Measurements from ENCODE around the gene ST6GALNAC6. TPM values are rescaled to one million over a fixed set of nuclear protein-coding genes. Genes with fewer than 3 reads are reported as not detected.

Gene ST6GALNAC6
- total RNA-seq, 2 donors from 2014 or later: 61.7 to 124 TPM

DNA sequence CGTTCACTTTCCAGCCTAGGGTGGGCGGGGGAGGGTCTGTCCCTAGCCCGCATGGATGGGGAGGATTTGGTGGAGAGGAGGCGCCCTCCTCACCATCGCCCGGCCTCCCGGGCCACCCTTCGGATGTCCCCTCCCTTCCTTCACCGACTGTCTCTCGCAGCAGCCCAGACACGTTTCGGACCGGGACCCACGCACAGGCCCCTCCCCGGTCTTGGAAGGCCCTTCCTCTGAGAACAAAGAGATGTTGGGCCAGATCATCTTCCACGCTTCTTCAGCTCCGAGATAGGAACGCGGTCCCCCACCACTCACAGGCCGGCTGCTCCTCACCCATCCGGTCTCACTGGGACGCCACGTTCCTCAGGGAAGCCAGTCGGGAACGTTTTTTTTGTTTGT, 38.9 kb upstream of the ST6GALNAC6 start:
- peaks cover 55% of the 10 kb centered on the region for H3K36me3 Mint-ChIP-seq (ENCODE audit: low read depth)
- H3K9me3 Mint-ChIP-seq: no peaks in the 10 kb centered on the region
- no peaks in the 10 kb centered on the region for H3K27me3 Mint-ChIP-seq
- H3K4me1 Mint-ChIP-seq: peaks cover 33% of the 10 kb centered on the region
- ATAC-seq (replicated peaks): peak; percentile 2
- H3K4me3 Mint-ChIP-seq: peak overlapping the region; percentile 91
- peak overlapping the region; percentile 92 for H3K27ac Mint-ChIP-seq

DNA sequence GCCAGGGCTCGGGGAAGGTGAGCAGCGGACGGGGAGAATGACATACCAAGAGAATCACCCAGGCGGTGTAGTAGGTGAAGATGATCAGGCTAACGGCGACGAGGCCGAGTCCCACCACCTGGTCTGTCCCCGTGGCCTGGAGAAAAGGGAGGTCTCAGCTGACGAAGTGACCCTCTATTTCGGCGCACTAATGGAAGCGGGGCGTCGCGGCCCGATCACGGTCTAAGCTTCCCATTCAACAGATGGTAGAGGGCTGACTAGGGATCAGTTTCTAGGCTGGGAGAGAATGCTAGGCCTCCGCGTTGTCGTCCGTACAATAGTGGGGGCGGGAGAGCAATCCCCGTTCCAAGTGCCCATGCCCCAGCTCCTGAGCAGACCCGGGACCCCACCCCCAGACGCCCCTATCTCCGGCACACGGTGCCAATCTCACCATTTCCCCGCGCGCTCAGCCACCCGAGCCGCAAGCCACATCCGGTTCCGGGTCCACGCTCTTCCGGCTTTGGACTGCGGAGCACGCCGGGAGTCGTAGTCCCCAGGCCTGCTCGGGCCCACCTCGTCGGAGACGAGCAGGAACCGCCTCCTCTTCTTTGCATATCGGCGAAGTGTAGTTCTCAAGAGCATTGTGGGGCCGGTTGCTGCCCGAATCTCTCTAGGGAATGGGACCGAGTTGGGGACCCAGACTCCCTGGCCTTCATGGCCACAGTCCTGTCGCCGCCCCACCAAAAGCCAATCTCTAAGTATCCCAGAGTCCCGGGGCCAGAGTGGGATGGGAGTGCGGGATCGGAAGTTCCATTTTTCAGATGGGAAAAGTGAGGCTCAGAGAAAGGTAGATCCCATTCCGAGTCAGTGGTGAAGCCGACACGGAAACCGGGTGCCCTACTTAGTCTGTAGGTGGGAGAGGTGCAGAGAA, 38.2 kb upstream of the ST6GALNAC6 start, which contains the start of gene DPM2:
Gene DPM2 (minus strand): TSS at position 467 of the 910 bp plus-strand sequence. CDS start 34 bp downstream, at position 433.
- peak; percentile 97 for ATAC-seq (replicated peaks)
- H3K36me3 Mint-ChIP-seq (ENCODE audit: low read depth): peaks cover 55% of the 10 kb centered on the region
- H3K4me3 Mint-ChIP-seq: peak within 1 kb of the TSS; percentile 91
- no peaks in the 10 kb centered on the region for H3K9me3 Mint-ChIP-seq
- peak within 1 kb of the TSS; percentile 92 for H3K27ac Mint-ChIP-seq
- peaks cover 33% of the 10 kb centered on the region for H3K4me1 Mint-ChIP-seq
- H3K27me3 Mint-ChIP-seq: no peaks in the 10 kb centered on the region

DNA sequence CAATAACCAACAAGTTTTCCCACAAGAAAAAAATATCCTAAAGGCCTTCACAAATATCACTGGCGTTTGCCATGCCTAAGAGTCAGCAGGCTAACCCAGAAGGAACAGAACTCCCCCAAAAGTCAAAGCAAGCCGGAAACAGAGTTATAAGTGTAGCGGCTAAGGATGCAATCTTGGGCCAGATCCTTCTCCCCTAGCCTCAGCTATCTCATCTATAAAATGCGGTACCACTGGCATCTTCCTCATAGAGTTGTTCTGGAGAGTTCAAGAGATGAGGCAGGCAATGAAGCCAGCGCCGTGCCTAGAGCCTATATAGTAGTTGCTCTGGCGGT, 37.6 kb upstream of the ST6GALNAC6 start:
- no peaks in the 10 kb centered on the region for H3K27me3 Mint-ChIP-seq
- ATAC-seq (replicated peaks): no peak
- peak overlapping the region; percentile 91 for H3K4me3 Mint-ChIP-seq
- peak overlapping the region; percentile 92 for H3K27ac Mint-ChIP-seq
- no peaks in the 10 kb centered on the region for H3K9me3 Mint-ChIP-seq
- peaks cover 54% of the 10 kb centered on the region for H3K36me3 Mint-ChIP-seq (ENCODE audit: low read depth)
- peaks cover 33% of the 10 kb centered on the region for H3K4me1 Mint-ChIP-seq

DNA sequence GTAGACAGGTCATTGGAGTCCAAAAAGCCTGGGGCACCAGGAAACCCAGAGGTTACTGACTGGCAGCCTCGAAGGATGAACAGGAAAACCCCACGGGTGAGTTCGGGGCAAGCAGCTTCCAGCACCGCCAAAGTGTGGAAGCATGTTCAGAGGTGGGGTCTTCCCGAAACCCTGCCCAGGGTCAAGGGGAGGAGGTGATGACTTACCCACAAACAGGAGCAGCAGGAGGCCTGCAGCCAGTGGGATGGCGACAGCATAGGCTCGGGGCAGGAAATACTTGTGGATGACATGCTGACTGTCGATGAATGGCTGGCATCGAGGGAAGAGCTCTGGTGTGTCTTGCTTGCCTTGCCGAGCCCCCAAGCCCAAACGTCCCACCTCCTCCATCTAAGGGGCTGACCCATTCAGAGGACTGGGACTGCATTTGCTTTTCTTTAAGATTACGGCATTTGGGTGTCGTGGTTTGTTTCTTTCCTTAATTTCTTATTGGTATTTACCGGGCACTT, 37.0 kb upstream of the ST6GALNAC6 start:
- Mint-ChIP-seq H3K27ac (peak overlapping the region; percentile 92), H3K4me1 (peaks cover 35% of the 10 kb centered on the region), H3K4me3 (peak overlapping the region; percentile 91), H3K9me3 (no peaks in the 10 kb centered on the region), H3K27me3 (no peaks in the 10 kb centered on the region), H3K36me3 (ENCODE audit: low read depth) (peaks cover 54% of the 10 kb centered on the region)
- no peak for ATAC-seq (replicated peaks)

DNA sequence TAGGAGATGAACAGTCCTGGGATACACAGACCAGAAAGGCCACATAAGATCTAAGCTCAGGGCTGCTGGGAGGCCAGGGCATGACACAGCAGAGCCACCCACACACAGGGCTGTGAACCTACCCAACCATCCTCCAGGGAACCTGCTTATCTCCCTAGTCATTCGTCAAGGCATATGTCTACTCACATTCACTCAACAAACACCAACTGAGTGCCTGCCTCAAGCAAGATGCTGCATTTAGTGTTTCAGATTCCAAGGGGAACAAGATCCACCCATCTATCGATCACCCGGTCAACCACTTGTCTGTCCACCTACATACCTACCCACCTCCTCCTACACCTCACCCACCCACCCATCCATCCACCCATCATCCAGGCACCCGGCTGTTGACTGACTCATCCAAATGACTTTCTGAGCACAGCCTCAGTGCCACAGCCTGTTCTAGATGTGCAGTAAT, 36.4 kb upstream of the ST6GALNAC6 start:
- ATAC-seq (replicated peaks): peak; percentile 20

GRCh38 chr9:127934986-127935385, 35.6 kb upstream of the ST6GALNAC6 start:
- no peak for ATAC-seq (replicated peaks)
- Mint-ChIP-seq H3K27ac (peak overlapping the region; percentile 92), H3K4me3 (peak overlapping the region; percentile 91), H3K36me3 (ENCODE audit: low read depth) (peaks cover 45% of the 10 kb centered on the region), H3K4me1 (peaks cover 38% of the 10 kb centered on the region), H3K9me3 (no peaks in the 10 kb centered on the region), H3K27me3 (no peaks in the 10 kb centered on the region)

More for the DNA sequence above, 36.4 kb upstream of the ST6GALNAC6 start:
- H3K4me1 Mint-ChIP-seq: peaks cover 38% of the 10 kb centered on the region
- H3K9me3 Mint-ChIP-seq: no peaks in the 10 kb centered on the region
- peaks cover 50% of the 10 kb centered on the region for H3K36me3 Mint-ChIP-seq (ENCODE audit: low read depth)
- H3K27me3 Mint-ChIP-seq: no peaks in the 10 kb centered on the region
- H3K4me3 Mint-ChIP-seq: peak overlapping the region; percentile 91
- peak overlapping the region; percentile 92 for H3K27ac Mint-ChIP-seq

GRCh38 chr9:127934248-127934647, 34.8 kb upstream of the ST6GALNAC6 start:
- no peak overlapping the region for H3K4me3 Mint-ChIP-seq

GRCh38 chr9:127931092-127931881, 31.9 kb upstream of the ST6GALNAC6 start:
- Mint-ChIP-seq H3K27me3 (no peaks in the 10 kb centered on the region), H3K4me1 (peaks cover 28% of the 10 kb centered on the region), H3K9me3 (no peaks in the 10 kb centered on the region), H3K36me3 (ENCODE audit: low read depth) (peaks cover 29% of the 10 kb centered on the region), H3K27ac (no peak overlapping the region), H3K4me3 (peak overlapping the region; percentile 70)
- peak; percentile 34 for ATAC-seq (replicated peaks)

More at GRCh38 chr9:127934248-127934647, 34.8 kb upstream of the ST6GALNAC6 start:
- no peak for ATAC-seq (replicated peaks)
- no peaks in the 10 kb centered on the region for H3K9me3 Mint-ChIP-seq
- H3K4me1 Mint-ChIP-seq: peaks cover 38% of the 10 kb centered on the region
- H3K27me3 Mint-ChIP-seq: no peaks in the 10 kb centered on the region
- peak overlapping the region; percentile 15 for H3K27ac Mint-ChIP-seq
- peaks cover 45% of the 10 kb centered on the region for H3K36me3 Mint-ChIP-seq (ENCODE audit: low read depth)

GRCh38 chr9:127930231-127931091, 31.1 kb upstream of the ST6GALNAC6 start, which contains the start of gene PIP5KL1:
Gene PIP5KL1 (minus strand): TSS chr9:127930777. CDS start chr9:127930752, 25 bp downstream.
- H3K27me3 Mint-ChIP-seq: no peaks in the 10 kb centered on the region
- peaks cover 20% of the 10 kb centered on the region for H3K4me1 Mint-ChIP-seq
- ATAC-seq (replicated peaks): peak; percentile 85
- H3K27ac Mint-ChIP-seq: no peak within 1 kb of the TSS
- H3K4me3 Mint-ChIP-seq: peak within 1 kb of the TSS; percentile 70
- H3K9me3 Mint-ChIP-seq: no peaks in the 10 kb centered on the region
- peaks cover 21% of the 10 kb centered on the region for H3K36me3 Mint-ChIP-seq (ENCODE audit: low read depth)

GRCh38 chr9:127929625-127929979, 30.2 kb upstream of the ST6GALNAC6 start:
- peaks cover 19% of the 10 kb centered on the region for H3K4me1 Mint-ChIP-seq
- no peaks in the 10 kb centered on the region for H3K9me3 Mint-ChIP-seq
- peak overlapping the region; percentile 70 for H3K4me3 Mint-ChIP-seq
- ATAC-seq (replicated peaks): no peak
- H3K27me3 Mint-ChIP-seq: no peaks in the 10 kb centered on the region
- peaks cover 14% of the 10 kb centered on the region for H3K36me3 Mint-ChIP-seq (ENCODE audit: low read depth)
- no peak overlapping the region for H3K27ac Mint-ChIP-seq

GRCh38 chr9:127928676-127929624, 29.5 kb upstream of the ST6GALNAC6 start:
- Mint-ChIP-seq H3K27me3 (no peaks in the 10 kb centered on the region), H3K9me3 (no peaks in the 10 kb centered on the region), H3K4me3 (peak overlapping the region; percentile 44), H3K4me1 (peaks cover 15% of the 10 kb centered on the region), H3K27ac (no peak overlapping the region), H3K36me3 (ENCODE audit: low read depth) (peaks cover 9% of the 10 kb centered on the region)
- ATAC-seq (replicated peaks): no peak

GRCh38 chr9:127927988-127928675, 28.7 kb upstream of the ST6GALNAC6 start:
- H3K27me3 Mint-ChIP-seq: no peaks in the 10 kb centered on the region
- H3K9me3 Mint-ChIP-seq: no peaks in the 10 kb centered on the region
- no peak overlapping the region for H3K27ac Mint-ChIP-seq
- H3K36me3 Mint-ChIP-seq (ENCODE audit: low read depth): peaks cover 3% of the 10 kb centered on the region
- peaks cover 13% of the 10 kb centered on the region for H3K4me1 Mint-ChIP-seq
- H3K4me3 Mint-ChIP-seq: peak overlapping the region; percentile 44
- ATAC-seq (replicated peaks): no peak

Data from activated T-helper 17 cell treated with anti-CD3 and anti-CD28 coated beads, Interleukin-2, amount 50 U/mL, for 72 hours (primary cell).